ENCODE results near the gene BANF2. TPM values are rescaled to one million over a fixed set of nuclear protein-coding genes. Genes with fewer than 3 reads are reported as not detected.

The BANF2 gene
- total RNA-seq, 1 donor from 2014 or later, result not detected

GRCh38 chr20:17738154-17738553 is 38.4 kb downstream of the BANF2 start:
- no peak for TF ChIP-seq CTCF (IDR thresholded peaks at IDR 0.05; ENCODE audit: insufficient read depth, low read length, poor library complexity, severe bottlenecking)
- no peak for DNase-seq (ENCODE audit: low read depth)
- H3K36me3 ChIP-seq (ENCODE audit: control insufficient read depth, insufficient read depth, low read length), result no peaks in the 10 kb centered on the region
- H3K4me3 ChIP-seq (ENCODE audit: low read depth, low read length), result no peak overlapping the region
- no peaks in the 10 kb centered on the region for H3K27me3 ChIP-seq (ENCODE audit: control insufficient read depth, insufficient read depth, low read length)

GRCh38 chr20:17741220-17741619 is 41.5 kb downstream of the BANF2 start:
- TF ChIP-seq CTCF (IDR thresholded peaks at IDR 0.05; ENCODE audit: insufficient read depth, low read length, poor library complexity, severe bottlenecking), result no peak

GRCh38 chr20:17742731-17743130 is 43.0 kb downstream of the BANF2 start:
- TF ChIP-seq CTCF (IDR thresholded peaks at IDR 0.05; ENCODE audit: insufficient read depth, low read length, poor library complexity, severe bottlenecking), result no peak

More at GRCh38 chr20:17741220-17741619, 41.5 kb downstream of the BANF2 start:
- DNase-seq (ENCODE audit: low read depth), result no peak
- Histone ChIP-seq H3K27me3 (ENCODE audit: control insufficient read depth, insufficient read depth, low read length) (no peaks in the 10 kb centered on the region), H3K36me3 (ENCODE audit: control insufficient read depth, insufficient read depth, low read length) (no peaks in the 10 kb centered on the region), H3K4me3 (ENCODE audit: low read depth, low read length) (no peak overlapping the region)

GRCh38 chr20:17743677-17744076 is 43.9 kb downstream of the BANF2 start:
- no peaks in the 10 kb centered on the region for H3K27me3 ChIP-seq (ENCODE audit: control insufficient read depth, insufficient read depth, low read length)
- H3K4me3 ChIP-seq (ENCODE audit: low read depth, low read length), result no peak overlapping the region
- no peak for TF ChIP-seq CTCF (IDR thresholded peaks at IDR 0.05; ENCODE audit: insufficient read depth, low read length, poor library complexity, severe bottlenecking)
- no peak for DNase-seq (ENCODE audit: low read depth)
- no peaks in the 10 kb centered on the region for H3K36me3 ChIP-seq (ENCODE audit: control insufficient read depth, insufficient read depth, low read length)

More at GRCh38 chr20:17742731-17743130, 43.0 kb downstream of the BANF2 start:
- H3K27me3 ChIP-seq (ENCODE audit: control insufficient read depth, insufficient read depth, low read length), result no peaks in the 10 kb centered on the region
- H3K4me3 ChIP-seq (ENCODE audit: low read depth, low read length), result no peak overlapping the region
- DNase-seq (ENCODE audit: low read depth), result no peak
- no peaks in the 10 kb centered on the region for H3K36me3 ChIP-seq (ENCODE audit: control insufficient read depth, insufficient read depth, low read length)

GRCh38 chr20:17747431-17747846 is 47.7 kb downstream of the BANF2 start:
- no peaks in the 10 kb centered on the region for H3K36me3 ChIP-seq (ENCODE audit: control insufficient read depth, insufficient read depth, low read length)
- H3K27me3 ChIP-seq (ENCODE audit: control insufficient read depth, insufficient read depth, low read length), result no peaks in the 10 kb centered on the region
- DNase-seq (ENCODE audit: low read depth), result peak; percentile 74
- TF ChIP-seq CTCF (IDR thresholded peaks at IDR 0.05; ENCODE audit: insufficient read depth, low read length, poor library complexity, severe bottlenecking), result no peak
- H3K4me3 ChIP-seq (ENCODE audit: low read depth, low read length), result no peak overlapping the region

- no peak for DNase-seq (ENCODE audit: low read depth)
- no peak for TF ChIP-seq CTCF (IDR thresholded peaks at IDR 0.05; ENCODE audit: insufficient read depth, low read length, poor library complexity, severe bottlenecking)
- no peak overlapping the region for H3K4me3 ChIP-seq (ENCODE audit: low read depth, low read length)
- no peaks in the 10 kb centered on the region for H3K36me3 ChIP-seq (ENCODE audit: control insufficient read depth, insufficient read depth, low read length)
- no peaks in the 10 kb centered on the region for H3K27me3 ChIP-seq (ENCODE audit: control insufficient read depth, insufficient read depth, low read length)
Observed at GRCh38 chr20:17748279-17748678, 48.5 kb downstream of the BANF2 start.

All from kidney epithelial cell (primary cell).